AG08395 (cell line): Measurements from ENCODE around the gene MAPKAPK3.

Experiments
- DNase-seq: peaks from one replicate; pipeline ENCODE4 v3.0.0; 2012; ENCODE audit warnings: mixed read lengths, low spot score

MAPKAPK3 gene

DNA sequence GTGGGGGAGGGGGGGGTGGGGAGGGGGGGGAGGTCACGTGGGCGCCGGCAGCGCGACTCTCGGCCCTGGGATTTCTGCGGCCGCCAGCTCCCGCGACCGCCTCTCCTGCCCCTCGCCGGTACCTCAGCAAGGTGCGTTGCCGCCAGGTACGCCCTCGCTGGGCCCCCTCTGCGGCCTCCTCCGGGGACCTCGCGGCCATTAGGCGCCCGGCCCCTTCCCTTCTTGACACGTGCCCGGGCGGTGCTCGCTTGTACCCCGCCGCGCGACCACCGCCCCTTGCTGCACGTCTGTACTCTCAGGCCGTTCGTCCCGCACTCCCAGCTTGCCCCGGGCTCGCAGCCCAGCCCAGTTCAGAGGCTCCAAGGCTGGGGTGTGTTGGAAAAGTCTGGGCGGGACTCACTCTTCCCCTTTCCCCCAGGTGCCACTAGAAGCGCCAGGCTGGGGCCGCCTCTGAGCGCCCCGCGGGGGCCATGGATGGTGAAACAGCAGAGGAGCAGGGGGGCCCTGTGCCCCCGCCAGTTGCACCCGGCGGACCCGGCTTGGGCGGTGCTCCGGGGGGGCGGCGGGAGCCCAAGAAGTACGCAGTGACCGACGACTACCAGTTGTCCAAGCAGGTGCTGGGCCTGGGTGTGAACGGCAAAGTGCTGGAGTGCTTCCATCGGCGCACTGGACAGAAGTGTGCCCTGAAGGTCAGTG is at the start of gene MAPKAPK3:
Gene MAPKAPK3 (plus strand): TSS at position 56 of the 696 bp plus-strand sequence. CDS start 415 bp downstream, at position 471.
- no peak for DNase-seq

DNA sequence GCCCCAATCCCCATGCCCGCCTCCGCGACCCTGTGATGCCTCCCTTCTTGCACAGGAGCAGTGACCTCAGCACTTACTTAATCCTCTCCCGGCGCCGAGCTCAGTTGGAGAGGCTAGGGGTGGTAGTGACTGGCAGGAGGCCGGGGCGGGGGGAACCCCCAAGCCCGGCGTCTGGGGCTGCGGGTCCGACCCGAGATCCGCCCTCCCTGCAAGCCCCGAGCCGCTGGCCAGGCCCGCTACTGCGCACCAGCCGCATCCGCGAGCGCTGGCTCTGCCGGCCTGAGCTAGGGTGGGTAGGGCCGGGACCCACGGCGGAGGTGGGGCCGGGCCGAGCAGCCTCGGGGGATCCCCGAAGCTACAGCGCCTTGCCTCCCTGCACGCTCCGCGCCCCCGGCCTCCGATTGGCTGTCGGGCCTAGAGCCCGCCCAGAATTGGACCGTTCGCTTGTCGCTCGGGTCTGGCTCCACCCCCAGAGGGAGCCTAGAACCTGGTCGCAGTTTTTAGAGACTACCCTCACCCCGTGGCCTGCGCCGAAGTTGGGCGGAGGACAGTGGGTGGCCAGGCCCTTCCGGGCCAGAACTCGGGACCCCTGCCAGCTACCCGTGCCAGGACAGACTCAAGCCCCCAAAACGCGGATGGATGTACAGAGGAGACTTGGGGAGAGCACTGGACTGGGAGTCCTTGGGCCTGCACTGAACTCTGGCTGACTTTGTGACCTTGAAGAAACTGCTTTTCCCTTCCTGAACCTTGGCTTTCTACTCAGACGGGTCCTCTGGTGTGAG is 49.4 kb upstream of the MAPKAPK3 start, which contains the start of gene C3orf18:
Gene C3orf18 (minus strand): TSS at position 362 of the 782 bp plus-strand sequence. CDS start 2,048 bp downstream, outside the sequence.
- DNase-seq = peak; percentile 98

DNA sequence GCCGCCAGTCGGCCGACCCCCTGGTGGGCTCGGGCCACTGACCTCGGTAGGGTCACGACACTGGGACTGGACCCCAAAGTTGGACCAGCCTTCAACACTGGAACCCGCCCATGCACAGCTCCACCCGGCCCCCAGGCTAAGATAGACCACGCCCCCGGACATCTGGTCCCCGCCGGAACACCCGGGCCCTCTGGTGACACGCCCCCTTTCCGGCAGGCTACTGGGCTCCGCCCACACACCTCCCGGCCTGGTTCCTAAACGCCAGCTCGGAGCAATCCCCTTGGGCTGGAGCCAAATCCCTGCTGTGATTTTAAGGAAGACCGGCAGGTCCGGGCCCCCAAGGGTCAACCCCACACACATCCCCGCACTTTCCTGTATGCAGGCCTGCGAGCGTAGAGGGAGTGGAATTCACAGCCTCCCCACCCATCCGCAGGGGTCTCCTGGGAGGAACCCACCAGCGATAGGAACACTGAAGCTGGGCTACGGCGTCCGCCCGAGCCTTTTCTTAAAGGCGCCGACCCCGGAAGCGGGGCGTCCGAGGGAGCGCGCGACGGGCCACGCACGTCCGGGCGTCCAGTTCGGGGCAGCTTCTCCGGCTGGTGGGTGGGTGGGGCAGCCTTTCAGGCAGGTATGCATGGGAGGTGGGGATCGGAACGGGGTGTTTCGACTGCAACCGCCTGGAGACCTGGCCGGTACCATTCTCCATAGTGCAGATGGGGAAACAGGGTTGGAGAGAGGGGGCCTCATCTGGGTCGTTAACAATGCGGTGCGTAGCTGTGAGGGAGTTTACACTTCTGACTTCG is 47.8 kb upstream of the MAPKAPK3 start, which contains the start of gene HEMK1:
Gene HEMK1 (plus strand): TSS at position 576 of the 803 bp plus-strand sequence. CDS start 1,583 bp downstream, outside the sequence.
- peak; percentile 100 for DNase-seq

DNA sequence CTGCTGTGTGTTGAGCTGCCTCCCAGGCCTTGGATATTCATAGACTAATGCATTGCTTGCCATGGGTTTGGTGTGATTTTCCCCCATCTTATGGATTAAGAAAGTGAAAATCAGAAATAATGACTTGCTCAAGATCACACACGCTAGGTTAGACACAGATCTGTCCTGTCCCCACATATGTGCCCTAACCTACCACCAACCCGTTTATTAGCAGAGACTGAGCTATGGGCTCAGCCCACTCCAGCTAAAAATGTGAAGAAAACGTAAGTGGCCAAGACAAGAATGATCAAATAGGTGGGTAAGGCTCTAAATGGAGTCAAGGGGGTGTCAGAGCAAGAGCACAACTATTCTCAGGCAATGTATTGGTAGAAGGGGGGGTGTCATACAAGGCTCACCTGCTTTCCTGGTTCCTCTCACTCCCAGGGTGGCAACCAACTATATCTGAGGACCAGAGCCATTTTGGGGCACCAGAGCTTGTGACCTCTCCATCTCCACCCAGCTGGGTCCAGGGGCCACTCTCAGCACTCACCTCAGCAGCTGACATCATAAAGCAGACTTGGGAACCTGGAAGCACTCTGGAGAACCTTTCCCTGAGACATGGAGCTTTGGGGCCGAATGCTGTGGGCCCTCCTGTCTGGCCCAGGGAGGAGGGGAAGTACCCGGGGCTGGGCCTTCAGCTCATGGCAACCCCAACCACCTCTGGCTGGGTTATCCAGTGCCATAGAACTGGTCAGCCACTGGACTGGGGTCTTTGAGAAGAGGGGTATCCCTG is 46.3 kb upstream of the MAPKAPK3 start:
- no peak for DNase-seq

DNA sequence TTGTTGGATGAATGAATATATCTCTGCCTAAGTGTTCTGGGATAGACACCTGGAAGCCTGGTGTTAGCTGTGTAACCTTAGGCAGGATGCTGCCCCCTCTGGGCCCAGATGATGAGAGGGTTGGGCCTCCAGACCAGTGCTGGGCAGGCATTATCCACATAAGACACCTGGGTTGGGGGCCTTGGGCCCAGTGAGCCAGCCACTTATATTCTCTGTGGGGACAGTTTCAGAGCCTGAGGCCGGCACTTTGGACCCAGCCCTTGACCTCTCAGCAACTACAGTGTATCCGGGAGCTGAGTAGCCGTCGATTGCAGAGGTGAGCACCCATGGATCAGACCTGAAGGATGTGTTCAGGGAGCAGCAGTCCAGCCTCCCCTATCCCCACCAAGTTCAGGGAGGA is 45.5 kb upstream of the MAPKAPK3 start:
- no peak for DNase-seq

DNA sequence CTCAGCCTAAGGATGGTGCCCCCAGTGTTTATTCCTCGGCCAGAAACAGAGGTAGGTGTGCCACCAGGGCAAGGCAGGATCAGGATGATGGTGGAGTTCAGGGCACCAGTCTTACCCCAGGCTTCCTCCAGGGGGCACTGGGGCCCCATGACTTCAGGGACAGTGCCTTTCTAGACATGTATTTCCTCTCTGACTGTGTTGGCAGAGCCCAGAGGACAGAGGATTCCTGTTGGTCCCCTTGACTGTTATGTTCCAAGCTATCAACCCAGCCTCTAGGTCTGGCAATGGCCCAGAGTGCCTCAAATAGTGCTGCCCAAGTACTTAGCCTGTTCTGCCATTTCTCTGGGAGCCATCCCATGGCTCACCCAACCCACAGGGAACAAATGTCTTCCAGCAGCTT is 44.8 kb upstream of the MAPKAPK3 start:
- DNase-seq = peak; percentile 84

DNA sequence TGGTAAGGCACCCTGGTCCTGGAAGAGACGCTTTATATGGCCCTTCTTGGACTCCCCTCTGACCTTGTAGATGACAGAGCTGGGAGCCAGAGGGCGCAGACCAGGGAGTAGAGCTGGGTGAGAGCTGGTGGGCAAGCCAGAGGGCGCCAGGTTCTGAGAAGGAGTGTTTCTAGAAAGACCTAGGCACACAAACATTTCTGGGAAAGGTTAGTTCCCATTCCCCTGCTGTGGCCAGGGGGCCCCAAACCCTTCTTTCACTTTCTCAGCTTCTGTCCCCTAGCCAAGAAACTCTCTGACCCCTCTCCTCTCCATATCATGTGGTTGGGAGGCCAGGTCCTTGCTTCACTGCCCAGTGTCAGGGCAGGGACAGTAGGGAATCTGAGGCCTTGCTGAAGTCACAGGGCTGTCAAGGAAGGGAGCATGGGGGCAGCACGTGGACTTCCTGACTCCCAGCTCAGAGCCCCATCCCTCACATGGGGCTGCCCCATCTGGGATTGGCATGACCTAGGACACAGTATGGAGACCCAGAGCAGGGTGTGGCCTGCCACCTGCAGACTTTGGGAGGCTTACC is 44.1 kb upstream of the MAPKAPK3 start:
- no peak for DNase-seq

DNA sequence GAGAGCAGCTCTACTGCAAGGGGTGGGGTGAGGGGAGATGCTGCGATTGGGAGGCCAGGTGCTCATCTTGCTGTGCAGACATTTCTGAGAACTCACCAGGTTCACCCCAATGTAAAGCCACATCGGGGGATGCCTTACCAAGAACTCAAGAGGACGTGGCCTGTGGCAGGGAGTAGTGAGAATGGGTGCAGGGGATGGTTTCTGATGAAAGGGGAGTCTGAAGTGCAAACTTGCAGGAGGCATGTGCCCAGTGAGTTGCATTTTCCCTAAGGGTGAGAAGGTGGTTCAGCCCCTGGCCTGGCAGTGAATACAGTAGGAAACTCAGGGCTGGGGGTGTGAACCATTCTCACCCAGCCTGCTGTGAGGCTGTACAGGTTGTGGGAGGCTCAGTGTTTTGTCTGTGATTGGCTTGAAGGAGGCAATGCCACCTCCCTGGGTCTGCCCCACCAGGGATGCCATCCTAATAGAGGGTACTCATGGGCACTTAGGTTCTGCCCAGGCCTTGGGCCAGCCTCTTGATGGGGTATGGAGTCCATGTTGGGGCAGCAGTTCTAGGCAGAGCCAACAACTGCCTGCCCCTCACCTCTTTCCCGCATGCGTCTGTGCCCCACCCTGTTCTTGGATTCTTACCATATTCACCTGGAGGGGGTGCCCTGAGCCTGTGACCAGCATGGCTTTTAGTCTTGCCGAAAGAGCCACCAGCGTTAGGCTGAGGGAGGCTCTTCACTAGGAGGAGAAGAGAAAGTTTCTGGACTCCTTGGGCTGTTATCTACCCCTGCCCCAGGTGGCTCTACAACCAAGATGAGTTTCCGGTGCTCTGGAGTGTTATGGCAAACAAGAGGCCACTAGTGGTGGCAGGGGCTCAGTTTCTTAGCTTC is 43.1 kb upstream of the MAPKAPK3 start:
- DNase-seq = no peak

DNA sequence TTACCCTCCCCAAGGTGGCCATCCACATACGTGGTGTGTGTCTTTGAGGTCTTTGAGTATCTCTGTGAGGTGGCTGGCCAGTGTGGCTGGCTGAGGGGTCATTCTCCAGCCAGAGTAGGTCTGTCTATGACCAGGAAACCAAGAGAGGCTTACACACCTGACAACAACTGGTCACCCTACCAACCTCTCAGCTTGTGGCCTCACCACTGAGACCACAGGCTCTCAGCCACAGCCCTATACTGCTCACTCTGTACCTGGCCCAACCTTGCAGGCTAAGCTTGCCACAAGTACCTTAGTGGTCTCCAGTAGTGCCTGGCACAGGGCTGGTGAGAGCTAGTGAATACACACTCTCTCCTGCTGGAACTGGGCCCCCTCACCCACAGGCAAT is 42.5 kb upstream of the MAPKAPK3 start:
- no peak for DNase-seq

DNA sequence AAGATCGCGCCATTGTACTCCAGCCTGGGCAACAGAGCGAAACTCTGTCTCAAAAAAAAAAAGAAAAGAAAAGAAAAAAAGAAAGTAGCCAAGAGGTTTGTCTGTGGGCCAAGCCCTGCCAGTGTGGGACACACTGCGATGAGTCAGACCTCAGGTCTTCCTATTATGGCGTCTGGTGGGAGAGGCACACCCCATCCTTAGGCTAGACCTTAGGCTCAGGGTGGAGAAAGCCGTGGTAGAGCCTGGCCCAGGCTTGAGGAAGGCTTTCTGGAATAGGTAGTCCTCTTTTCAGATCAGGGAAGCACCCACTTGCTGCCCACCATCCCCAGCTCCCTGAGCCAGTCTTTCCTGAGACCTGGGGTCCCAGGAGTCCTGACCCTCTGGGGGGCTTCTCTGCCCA is 41.6 kb upstream of the MAPKAPK3 start:
- peak; percentile 32 for DNase-seq

DNA sequence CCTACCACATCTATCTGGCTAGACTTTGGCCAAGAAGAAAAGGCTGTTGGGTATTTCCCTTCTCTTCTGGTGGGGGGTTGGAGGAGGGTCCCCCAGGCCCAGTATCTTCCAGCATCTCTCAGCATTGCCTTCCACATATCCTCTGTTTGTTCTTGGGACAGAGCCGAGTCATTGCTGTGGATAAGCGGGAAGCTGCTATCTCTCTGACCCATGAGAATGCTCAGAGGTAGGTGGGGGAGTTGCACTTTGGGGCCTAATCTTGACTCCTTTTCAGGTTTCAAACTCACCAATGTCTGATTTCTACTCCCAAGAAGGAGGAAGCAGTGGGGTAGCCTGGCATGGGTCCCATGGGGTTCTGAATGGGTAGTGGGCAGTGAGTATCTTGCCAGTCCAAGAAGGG is 39.6 kb upstream of the MAPKAPK3 start:
- no peak for DNase-seq

DNA sequence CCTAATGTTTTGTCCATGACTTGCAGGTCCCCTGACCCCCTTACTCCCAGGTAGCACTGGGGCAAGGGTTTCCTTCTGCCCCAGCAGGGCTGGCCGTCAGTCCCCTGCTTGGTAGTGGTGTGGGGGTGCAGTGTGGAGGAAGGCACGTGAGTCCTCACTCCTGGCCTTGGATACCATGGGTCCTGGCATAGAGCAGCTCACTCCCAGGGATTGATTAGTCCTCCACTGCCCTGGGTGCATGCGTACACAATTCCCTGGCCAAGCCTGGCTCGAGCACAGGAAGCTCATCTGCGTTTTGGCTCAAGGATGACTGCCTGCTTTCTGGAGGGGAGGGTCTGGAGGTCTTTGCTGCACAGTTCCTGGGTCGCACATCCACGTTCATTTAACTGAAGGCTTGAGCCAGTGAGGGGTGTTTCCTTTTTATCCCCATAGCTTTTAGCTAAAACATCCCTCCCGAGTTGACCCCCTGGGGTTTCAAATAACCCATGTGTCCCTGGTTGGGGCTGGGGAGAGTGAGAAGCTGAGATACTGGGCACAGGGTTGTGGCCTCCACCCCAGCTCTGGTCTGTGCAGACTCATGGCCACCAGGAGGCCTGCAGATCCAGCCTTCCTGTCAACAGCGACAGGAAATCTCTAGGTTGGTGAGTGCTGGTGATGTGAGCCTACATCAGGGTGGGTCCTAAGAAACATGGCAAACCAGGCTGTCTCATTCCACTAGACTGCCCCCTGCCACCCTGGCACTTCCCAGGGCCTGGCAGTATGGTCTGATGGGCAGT is 36.1 kb upstream of the MAPKAPK3 start:
- DNase-seq = no peak

DNA sequence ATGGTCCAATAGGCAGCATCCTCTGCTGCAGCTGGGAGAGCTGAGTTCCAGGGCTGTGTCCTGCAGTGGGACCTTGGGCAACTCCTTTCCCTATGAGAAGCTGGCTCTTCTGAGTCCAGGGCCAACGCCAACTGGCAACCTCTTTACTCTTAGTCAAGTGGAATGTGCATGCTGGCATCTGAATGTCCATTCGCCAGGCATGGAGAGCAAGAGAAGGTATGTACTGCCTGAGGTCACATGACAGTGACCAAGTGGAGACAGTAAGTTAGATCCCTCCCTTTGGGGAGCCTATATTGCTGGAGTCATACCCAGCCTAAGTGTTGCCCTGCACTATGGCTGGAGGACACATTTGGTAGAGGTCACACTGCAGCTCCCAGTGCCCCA is 35.5 kb upstream of the MAPKAPK3 start:
- DNase-seq = no peak

DNA sequence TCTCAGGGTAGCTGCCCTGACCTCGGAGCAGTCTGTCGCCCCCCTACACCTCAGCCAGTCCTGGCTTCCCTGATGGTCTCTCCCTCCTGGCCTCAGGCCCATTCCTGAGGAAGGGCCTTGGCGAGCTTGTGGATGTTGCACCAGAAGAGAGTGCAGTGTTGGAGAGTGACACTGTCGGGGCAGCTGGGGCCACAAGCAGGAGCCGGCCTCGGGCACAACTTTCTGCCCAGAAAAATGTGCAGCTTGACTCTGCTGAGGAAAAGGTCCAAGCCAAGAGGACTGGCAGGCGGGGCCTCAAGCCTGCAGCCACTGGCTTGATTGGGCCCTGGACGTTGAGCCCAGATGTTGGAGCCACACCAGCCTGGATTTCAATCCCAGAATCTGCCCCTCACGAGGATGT is 34.9 kb upstream of the MAPKAPK3 start:
- DNase-seq = no peak

DNA sequence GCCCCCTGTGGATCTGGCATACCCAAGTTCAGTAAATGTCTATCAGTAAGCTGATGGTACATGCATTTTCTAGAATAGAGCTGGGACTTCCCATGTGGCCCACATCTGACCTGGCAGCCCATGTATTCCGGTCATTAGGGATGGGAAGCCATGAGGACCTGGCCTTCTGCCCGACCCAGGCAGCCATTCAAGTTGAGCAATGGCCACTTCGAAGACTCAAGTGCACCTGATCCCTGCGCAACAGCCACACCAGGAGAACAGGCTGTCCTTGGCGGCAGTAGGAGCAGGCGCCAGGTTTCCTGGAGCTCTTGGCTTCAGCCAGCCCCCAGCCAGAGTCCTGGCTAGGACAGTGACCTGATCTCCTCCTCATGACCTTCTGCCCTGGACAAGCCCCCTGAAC is 33.1 kb upstream of the MAPKAPK3 start:
- DNase-seq = peak; percentile 21

DNA sequence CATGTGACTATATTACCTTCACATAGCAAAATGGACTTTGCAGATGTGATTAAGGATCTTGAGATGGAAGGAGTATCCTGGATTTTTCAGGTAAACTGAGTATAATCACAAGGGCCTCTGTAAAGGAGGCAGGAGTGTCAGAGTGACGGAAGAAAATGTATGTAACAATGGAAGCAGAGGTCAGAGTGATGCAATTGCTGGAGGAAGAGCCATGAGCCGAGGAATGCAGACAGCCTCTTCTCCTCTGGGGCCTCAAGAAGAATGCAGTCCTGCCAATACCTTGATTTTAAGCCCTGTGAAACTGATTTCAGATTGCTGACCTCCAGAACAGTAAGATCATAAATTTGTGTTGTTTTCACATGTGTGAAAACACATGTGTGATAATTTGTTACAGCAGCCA is 32.6 kb upstream of the MAPKAPK3 start:
- no peak for DNase-seq

DNA sequence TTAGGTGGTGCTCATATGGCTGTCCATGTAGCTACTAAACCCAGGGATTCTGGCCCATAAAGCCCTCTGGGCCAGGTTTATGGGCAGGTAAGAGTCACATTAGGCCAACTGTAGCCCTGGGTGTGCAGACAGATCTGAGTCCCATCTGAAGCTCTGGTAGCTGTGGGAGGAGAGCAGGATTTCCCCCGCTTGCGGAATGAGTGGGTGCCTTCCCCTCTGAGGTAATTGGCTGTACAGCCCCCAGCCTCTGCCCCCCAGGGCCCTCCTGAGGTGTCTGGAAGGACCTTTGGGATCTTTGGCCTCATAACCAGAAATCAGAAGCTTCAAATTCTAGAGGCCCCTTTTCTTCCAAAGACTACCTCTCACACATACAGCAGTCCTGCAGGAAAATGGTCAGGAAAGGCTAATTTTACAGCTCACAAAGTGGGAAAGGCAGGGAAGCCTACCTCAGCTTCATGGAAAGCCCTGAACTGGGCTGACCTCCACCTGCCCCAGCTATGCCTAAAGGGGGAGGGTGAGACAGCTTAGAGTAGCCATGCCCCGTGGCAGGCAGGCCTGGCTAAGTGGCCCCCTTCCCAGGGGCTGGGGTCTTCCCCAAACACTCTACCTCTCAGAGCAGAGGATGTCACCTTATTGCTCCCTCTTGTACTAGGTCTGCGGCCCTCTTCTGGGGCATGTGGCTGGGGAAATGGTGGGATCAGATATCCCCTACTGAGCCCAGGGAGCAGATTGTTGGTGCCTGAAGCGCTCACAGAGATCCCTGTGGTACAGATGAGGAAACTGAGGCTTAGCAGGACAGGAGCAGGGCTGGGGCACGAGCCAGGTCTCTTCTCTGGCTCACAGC is 30.8 kb upstream of the MAPKAPK3 start:
- DNase-seq = no peak

DNA sequence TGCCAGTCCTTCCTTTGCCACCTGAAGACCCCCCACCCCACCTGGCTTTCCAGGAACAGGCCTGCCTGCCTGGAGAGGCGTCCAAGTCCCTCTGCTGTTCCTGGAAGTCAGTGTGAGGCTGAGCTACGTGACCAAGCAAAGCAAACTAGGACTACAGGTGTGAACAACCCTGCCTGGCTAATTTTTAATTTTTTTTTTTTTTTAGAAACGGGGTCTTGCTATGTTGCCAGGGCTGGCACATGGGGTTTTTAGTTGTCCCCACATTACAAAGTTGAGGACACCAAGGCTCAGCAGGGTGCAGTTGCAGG is 30.2 kb upstream of the MAPKAPK3 start:
- no peak for DNase-seq

DNA sequence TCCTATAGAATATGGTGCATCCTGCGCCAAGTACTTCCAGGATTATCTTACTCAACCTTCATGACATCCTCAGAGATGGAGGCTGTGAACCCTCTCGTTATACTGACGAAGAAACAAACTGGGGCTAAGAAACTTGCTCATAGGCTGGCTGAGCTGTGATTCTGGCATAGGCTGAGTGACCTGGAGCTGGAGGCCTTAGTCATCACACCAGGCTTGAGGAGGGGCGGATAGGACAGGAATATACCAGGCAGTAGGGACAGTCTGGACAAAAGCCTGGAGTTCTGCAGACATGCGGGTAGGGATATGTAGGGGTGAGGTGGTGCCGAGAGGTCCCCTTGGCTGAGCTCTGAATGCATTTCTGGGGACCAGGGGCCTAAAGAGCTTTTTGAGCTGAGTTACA is 29.6 kb upstream of the MAPKAPK3 start:
- DNase-seq = peak; percentile 48
